Panc1 (cell line): ENCODE results near the gene COG7. TPM values are rescaled to one million over a fixed set of nuclear protein-coding genes. Genes with fewer than 3 reads are reported as not detected.

Source experiments
- ATAC-seq: fragments of 200-7000 bp; cut with Tn5 transposase; 2 replicates; pipeline ENCODE4 v1.9.1; 2020; ENCODE audit warnings: mild to moderate bottlenecking, moderate library complexity
- BruUV-seq: library from RNA; stranded (reverse); fragments of 400-500 nt; replicated peaks from 2 replicates; lab custom pipeline; 2021; lab: Mats Ljungman, UMichigan
- CTCF ChIA-PET: fragments of 300-600 bp; sonication (Branson Sonifier 250); formaldehyde crosslinking; loops from one replicate; lab custom pipeline; 2022; ENCODE audit warnings: antibody characterized with exemption; lab: Charles Lee
- POLR2A ChIA-PET: fragments of 300-600 bp; sonication (Branson Sonifier 250); formaldehyde crosslinking; loops from one replicate; lab custom pipeline; 2022; ENCODE audit warnings: antibody characterized with exemption; lab: Charles Lee
- DNase-seq: peaks from one replicate; pipeline ENCODE4 v3.0.0-alpha.2; 2010; ENCODE audit warnings: low read depth, low spot score
- H3K27ac ChIP-seq: 2 replicates; pipeline ENCODE4 v1.5.1; 2011; ENCODE audit warnings: mild to moderate bottlenecking, low read length, inconsistent platforms
- H3K27me3 ChIP-seq: fragments of 200-500 bp; sonication (Bioruptor generic); 2 replicates; pipeline ENCODE4 v1.6.0; 2014; ENCODE audit warnings: low read length, inconsistent platforms; ENCODE audit not compliant: control insufficient read depth, insufficient read depth
- H3K36me3 ChIP-seq: fragments of 200-500 bp; sonication (Bioruptor generic); 2 replicates; pipeline ENCODE4 v1.5.1; 2014; ENCODE audit warnings: inconsistent platforms, mild to moderate bottlenecking, low read length, moderate library complexity; ENCODE audit not compliant: control insufficient read depth, insufficient read depth
- H3K4me1 ChIP-seq: 2 replicates; pipeline ENCODE4 v1.5.1; 2011; ENCODE audit warnings: inconsistent platforms, mild to moderate bottlenecking, low read length, moderate library complexity; ENCODE audit not compliant: control insufficient read depth, insufficient read depth
- H3K4me3 ChIP-seq, 2 experiments: 2 replicates each; pipeline ENCODE4 v1.5.1; 2011 to 2012; ENCODE audit warnings: low read depth in 2 of 2, low read length in 2 of 2, mild to moderate bottlenecking in 2 of 2, inconsistent platforms in 1 of 2, moderate library complexity in 1 of 2
- H3K9me3 ChIP-seq: fragments of 200-500 bp; sonication (Bioruptor generic); 2 replicates; pipeline ENCODE4 v1.5.1; 2014; ENCODE audit warnings: low read depth, mild to moderate bottlenecking, inconsistent platforms, low read length, moderate library complexity; ENCODE audit not compliant: control insufficient read depth, insufficient read depth
- POLR2AphosphoS5 ChIP-seq: IDR thresholded peaks from 2 replicates; pipeline ENCODE4 v1.6.1; 2012; ENCODE audit warnings: mild to moderate bottlenecking, low read depth, low read length, moderate library complexity
- REST ChIP-seq, 2 experiments: IDR thresholded peaks; 2 replicates each; pipeline ENCODE4 v1.6.1; 2011 to 2012; ENCODE audit warnings: low read depth in 2 of 2, control low read depth in 1 of 2, low read length in 1 of 2, mild to moderate bottlenecking in 1 of 2, moderate library complexity in 1 of 2; ENCODE audit not compliant: insufficient read depth in 1 of 2
- SIN3A ChIP-seq: IDR thresholded peaks from 2 replicates; pipeline ENCODE4 v1.6.1; 2012; ENCODE audit warnings: low read depth, mild to moderate bottlenecking, low read length, moderate library complexity, borderline replicate concordance; ENCODE audit not compliant: insufficient read depth
- TCF7L2 ChIP-seq: IDR thresholded peaks from 2 replicates; pipeline ENCODE4 v1.6.1; 2011; ENCODE audit warnings: mild to moderate bottlenecking, low read depth, low read length, inconsistent platforms
- in situ Hi-C: cut with HindIII; loops from 2 replicates; pipeline ENCODE4 v1.10.0; 2016; ENCODE audit warnings: low sequenced_read_pairs, low pct_unique_long_range_greater_than_20kb
- intact Hi-C: fragments of 100-400 bp; cut with micrococcal nuclease; formaldehyde crosslinking; loops from one replicate; pipeline ENCODE4 v1.10.0; 2022; ENCODE audit not compliant: unreplicated experiment
- total RNA-seq: library from RNA; stranded (reverse); gene quantifications from one replicate; pipeline ENCODE4 v1.2.1, GENCODE V29; 2021; ENCODE audit not compliant: unreplicated experiment
- TF ChIP-seq, protein P1 (sequence below): fragments of 450-650 bp; IDR thresholded peaks from 2 replicates; pipeline ENCODE4 v1.5.1; 2017; ENCODE audit warnings: mild to moderate bottlenecking

The COG7 gene
- total RNA-seq, 1 experiment from 2014 or later, result 25.3 TPM

- BruUV-seq, result no TSS peak
- no peak overlapping the region for H3K4me3 ChIP-seq
- intact Hi-C loops, result no loop called here
- ATAC-seq (no peak), DNase-seq (no peak)
- ChIA-PET CTCF (interaction anchor here (0.6 kb wide), 2 partner anchors 15 to 148 kb away, joined by 5 to 7 read pairs; no protein-coding TSS in a partner anchor), POLR2A (no interaction called here)
- H3K27me3 ChIP-seq, result no peaks in the 10 kb centered on the region
- peaks cover 46% of the 10 kb centered on the region for H3K4me1 ChIP-seq
- H3K9me3 ChIP-seq, result no peaks in the 10 kb centered on the region
- TF ChIP-seq POLR2AphosphoS5, result no peak
- TF ChIP-seq REST (IDR thresholded peaks at IDR 0.05; ENCODE audit: insufficient read depth in 1 of 2, low read depth in 2 of 2, low read length in 1 of 2), result no peak
- no peak for TF ChIP-seq SIN3A
- TF ChIP-seq, protein P1, sequence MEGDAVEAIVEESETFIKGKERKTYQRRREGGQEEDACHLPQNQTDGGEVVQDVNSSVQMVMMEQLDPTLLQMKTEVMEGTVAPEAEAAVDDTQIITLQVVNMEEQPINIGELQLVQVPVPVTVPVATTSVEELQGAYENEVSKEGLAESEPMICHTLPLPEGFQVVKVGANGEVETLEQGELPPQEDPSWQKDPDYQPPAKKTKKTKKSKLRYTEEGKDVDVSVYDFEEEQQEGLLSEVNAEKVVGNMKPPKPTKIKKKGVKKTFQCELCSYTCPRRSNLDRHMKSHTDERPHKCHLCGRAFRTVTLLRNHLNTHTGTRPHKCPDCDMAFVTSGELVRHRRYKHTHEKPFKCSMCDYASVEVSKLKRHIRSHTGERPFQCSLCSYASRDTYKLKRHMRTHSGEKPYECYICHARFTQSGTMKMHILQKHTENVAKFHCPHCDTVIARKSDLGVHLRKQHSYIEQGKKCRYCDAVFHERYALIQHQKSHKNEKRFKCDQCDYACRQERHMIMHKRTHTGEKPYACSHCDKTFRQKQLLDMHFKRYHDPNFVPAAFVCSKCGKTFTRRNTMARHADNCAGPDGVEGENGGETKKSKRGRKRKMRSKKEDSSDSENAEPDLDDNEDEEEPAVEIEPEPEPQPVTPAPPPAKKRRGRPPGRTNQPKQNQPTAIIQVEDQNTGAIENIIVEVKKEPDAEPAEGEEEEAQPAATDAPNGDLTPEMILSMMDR, result no peak
- TF ChIP-seq TCF7L2, result no peak
- in situ Hi-C loops, result no loop called here
- no peak overlapping the region for H3K27ac ChIP-seq
- no peaks in the 10 kb centered on the region for H3K36me3 ChIP-seq
Measured at GRCh38 chr16:23500212-23500861, 47.3 kb upstream of the COG7 start.

DNA sequence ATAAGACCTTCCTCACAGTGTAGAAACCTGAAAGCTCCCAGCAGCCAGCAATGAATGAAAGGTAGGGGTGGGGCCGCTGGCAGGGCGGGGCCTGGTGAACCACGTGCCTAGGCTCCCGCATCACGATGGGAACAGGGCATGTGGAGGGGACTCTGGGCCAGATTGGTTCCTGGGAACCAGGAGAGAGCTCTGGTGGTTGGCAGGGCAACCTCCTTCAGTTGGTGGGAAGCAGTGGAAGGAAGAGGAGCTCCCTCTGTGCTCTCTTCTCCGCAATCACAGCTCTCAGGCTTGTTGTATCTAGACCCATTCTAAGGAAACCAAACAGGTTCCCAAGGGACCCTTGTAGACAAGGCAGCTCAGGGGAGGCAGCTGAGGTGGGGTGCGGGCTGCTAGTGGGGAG is 46.8 kb upstream of the COG7 start:
- no peaks in the 10 kb centered on the region for H3K9me3 ChIP-seq
- no TSS peak for BruUV-seq
- ATAC-seq (no peak), DNase-seq (no peak)
- H3K4me3 ChIP-seq, result no peak overlapping the region
- intact Hi-C loops, result no loop called here
- H3K4me1 ChIP-seq, result peaks cover 40% of the 10 kb centered on the region
- no peaks in the 10 kb centered on the region for H3K36me3 ChIP-seq
- POLR2A ChIA-PET, result no interaction called here
- TF ChIP-seq, protein P1, result no peak
- no peak for TF ChIP-seq SIN3A
- TF ChIP-seq POLR2AphosphoS5, result no peak
- no peak for TF ChIP-seq TCF7L2
- no peak for TF ChIP-seq REST (IDR thresholded peaks at IDR 0.05; ENCODE audit: insufficient read depth in 1 of 2, low read depth in 2 of 2, low read length in 1 of 2)
- H3K27me3 ChIP-seq, result no peaks in the 10 kb centered on the region
- CTCF ChIA-PET, result interaction anchor here (0.6 kb wide), 1 partner anchor 15 kb away, joined by 5 read pairs; no protein-coding TSS in a partner anchor
- in situ Hi-C loops, result no loop called here
- no peak overlapping the region for H3K27ac ChIP-seq
